Large intestine (tissue), 3 donors: Measurements from ENCODE around the gene TRMT61B. TPM values are rescaled to one million over a fixed set of nuclear protein-coding genes. Genes with fewer than 3 reads are reported as not detected.

Experiments used
- DNase-seq, 2 donors: peaks; one replicate each; pipeline versions ENCODE4 v3.0.0 to v3.0.0-alpha.2; 2013
- H3K27ac ChIP-seq: one replicate; pipeline ENCODE4 v1.5.1; 2013; ENCODE audit warnings: low read length
- H3K27me3 ChIP-seq: 2 replicates; pipeline ENCODE4 v1.6.1; 2013; ENCODE audit warnings: low read length; ENCODE audit not compliant: control insufficient read depth, insufficient read depth
- H3K36me3 ChIP-seq: 2 replicates; pipeline ENCODE4 v1.6.1; 2013; ENCODE audit warnings: low read length; ENCODE audit not compliant: control insufficient read depth, insufficient read depth
- H3K4me1 ChIP-seq: one replicate; pipeline ENCODE4 v1.6.1; 2013; ENCODE audit warnings: low read length; ENCODE audit not compliant: control insufficient read depth, insufficient read depth
- H3K4me3 ChIP-seq: one replicate; pipeline ENCODE4 v1.5.1; 2013; ENCODE audit warnings: low read length
- H3K9me3 ChIP-seq: one replicate; pipeline ENCODE4 v1.6.1; 2013; ENCODE audit warnings: mild to moderate bottlenecking, low read depth, low read length, moderate library complexity; ENCODE audit not compliant: control insufficient read depth
- WGBS: methylation state at CpG from one replicate; pipeline ENCODE4 v1.1.5; 2013; ENCODE audit warnings: low lambda C conversion rate; ENCODE audit not compliant: insufficient coverage; 5-methylcytosine and 5-hydroxymethylcytosine counted together
- polyA plus RNA-seq: library from polyadenylated mRNA; unstranded; fragments of 120-200 nt; gene quantifications from one replicate; pipeline ENCODE4 v1.2.1, GENCODE V29; 2013

TRMT61B gene
- polyA plus RNA-seq, 1 donor = 15.8 TPM

DNA sequence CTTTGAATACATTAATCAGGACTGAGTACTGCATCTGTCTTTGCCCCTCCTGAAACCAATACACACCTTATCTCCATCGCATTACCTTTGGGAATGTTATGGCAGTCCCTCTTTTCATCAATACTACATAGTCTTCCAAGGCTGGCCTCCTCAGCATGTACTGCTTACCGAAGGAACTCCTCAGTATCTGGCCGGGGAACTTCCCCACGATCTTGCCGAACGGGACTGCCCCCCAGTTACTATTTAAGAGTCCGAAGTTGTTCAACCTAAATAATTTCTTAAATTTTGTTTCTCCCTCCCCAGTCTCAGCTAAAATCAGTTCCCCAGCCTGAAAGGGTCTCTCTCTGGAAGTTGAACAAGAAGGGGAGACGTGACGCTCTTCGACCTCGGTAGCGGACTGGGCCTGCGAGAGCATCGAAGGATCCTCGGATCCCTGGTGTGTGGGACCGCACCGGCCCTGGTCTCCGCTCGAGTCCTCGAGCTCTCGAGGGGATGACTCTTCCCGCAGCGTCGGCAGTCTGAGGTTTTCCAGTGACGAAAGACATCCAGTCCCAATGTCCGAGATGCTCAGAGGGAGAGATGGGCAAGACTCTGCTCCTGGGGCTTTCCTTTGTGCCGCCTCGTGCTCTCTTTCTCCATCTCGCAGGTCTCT, 489 bp downstream of the TRMT61B start:
- WGBS = 0% methylated on average over 1 of the region's 29 CpGs
- no peaks in the 10 kb centered on the region for H3K9me3 ChIP-seq
- H3K27me3 ChIP-seq = no peaks in the 10 kb centered on the region
- no peak for DNase-seq
- peak overlapping the region; percentile 51 for H3K27ac ChIP-seq
- no peaks in the 10 kb centered on the region for H3K36me3 ChIP-seq
- H3K4me1 ChIP-seq = peaks cover 7% of the 10 kb centered on the region
- H3K4me3 ChIP-seq = peak overlapping the region; percentile 80

DNA sequence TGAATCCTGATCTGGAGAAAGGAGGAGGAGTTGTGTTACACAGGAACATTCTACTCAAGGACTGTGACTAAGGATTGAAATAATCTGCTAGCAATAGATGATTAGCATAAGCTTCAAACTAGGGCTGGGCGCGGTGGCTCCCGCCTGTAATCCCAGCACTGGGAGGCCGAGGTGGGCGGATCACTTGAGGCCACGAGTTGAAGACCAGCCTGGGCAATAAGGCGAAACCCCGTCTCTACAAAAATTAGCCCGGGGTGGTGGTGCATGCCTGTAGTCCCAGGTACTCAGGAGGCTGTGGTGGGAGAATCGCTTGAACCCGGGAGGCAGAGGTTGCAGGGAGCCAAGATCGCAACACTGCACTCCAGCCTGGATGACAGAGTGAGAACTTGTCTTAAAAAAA, 1.5 kb downstream of the TRMT61B start:
- H3K4me3 ChIP-seq = peak overlapping the region; percentile 80
- 80% methylated on average over 1 of the region's 12 CpGs for WGBS
- DNase-seq = no peak
- H3K4me1 ChIP-seq = peaks cover 7% of the 10 kb centered on the region
- H3K27ac ChIP-seq = no peak overlapping the region
- H3K36me3 ChIP-seq = no peaks in the 10 kb centered on the region
- no peaks in the 10 kb centered on the region for H3K27me3 ChIP-seq
- H3K9me3 ChIP-seq = no peaks in the 10 kb centered on the region

GRCh38 chr2:28855977-28856376, 14.1 kb downstream of the TRMT61B start:
- H3K36me3 ChIP-seq = peaks cover 11% of the 10 kb centered on the region
- DNase-seq = no peak

DNA sequence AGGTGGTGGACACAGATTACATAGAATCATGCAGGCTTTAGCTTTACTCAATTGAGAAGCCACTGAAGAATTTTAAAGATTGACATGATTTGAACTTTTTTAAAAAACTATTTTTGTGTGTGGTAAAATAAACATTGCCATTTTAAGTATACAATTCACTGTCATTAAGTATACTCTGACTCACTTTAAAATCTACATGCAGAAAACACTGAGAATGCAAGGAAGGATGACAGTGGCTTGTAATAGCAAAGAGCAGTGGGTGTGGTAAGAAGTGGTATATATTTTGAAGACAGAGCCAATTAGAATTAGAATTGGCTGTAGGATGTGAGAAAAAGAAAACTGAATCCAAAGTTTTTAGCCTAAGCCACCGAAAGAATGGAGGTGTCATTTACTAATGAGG, 14.9 kb downstream of the TRMT61B start:
- H3K27ac ChIP-seq = no peak overlapping the region
- H3K9me3 ChIP-seq = no peaks in the 10 kb centered on the region
- WGBS = 100% methylated on average over 1 of the region's 1 CpG
- DNase-seq = no peak
- H3K4me1 ChIP-seq = no peaks in the 10 kb centered on the region
- H3K36me3 ChIP-seq = peaks cover 5% of the 10 kb centered on the region
- H3K27me3 ChIP-seq = no peaks in the 10 kb centered on the region
- H3K4me3 ChIP-seq = no peak overlapping the region

More at GRCh38 chr2:28855977-28856376, 14.1 kb downstream of the TRMT61B start:
- Histone ChIP-seq H3K27ac (no peak overlapping the region), H3K4me3 (no peak overlapping the region), H3K4me1 (no peaks in the 10 kb centered on the region), H3K9me3 (no peaks in the 10 kb centered on the region), H3K27me3 (no peaks in the 10 kb centered on the region)

DNA sequence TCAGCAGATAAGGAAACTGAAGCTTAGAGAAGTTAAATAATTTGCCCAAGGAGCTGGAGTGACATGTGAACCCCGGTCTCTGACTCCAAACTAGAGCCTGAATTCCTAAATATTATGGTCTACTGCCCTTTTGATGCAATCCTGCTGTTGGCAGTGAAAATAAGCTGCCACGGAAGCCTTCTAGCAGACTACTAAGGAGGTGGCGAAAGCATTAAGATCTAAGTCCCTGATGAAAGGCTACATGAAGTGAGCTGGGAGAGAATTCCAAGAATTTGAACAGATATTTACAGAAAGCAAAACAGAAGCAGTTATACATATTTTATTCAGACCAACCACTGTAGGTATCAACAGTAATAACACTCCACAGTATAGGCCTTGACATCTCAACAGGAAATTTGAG, 28.1 kb downstream of the TRMT61B start:
- Histone ChIP-seq H3K4me3 (no peak overlapping the region), H3K36me3 (no peaks in the 10 kb centered on the region), H3K4me1 (no peaks in the 10 kb centered on the region), H3K27me3 (no peaks in the 10 kb centered on the region), H3K9me3 (no peaks in the 10 kb centered on the region), H3K27ac (no peak overlapping the region)
- no peak for DNase-seq
- WGBS = no CpG with 5 or more reads among the region's 3 CpGs

GRCh38 chr2:28838971-28839370, 31.1 kb downstream of the TRMT61B start:
- H3K27ac ChIP-seq = no peak overlapping the region
- H3K4me3 ChIP-seq = no peak overlapping the region
- H3K36me3 ChIP-seq = no peaks in the 10 kb centered on the region
- DNase-seq = no peak
- no peaks in the 10 kb centered on the region for H3K27me3 ChIP-seq
- no peaks in the 10 kb centered on the region for H3K9me3 ChIP-seq
- no peaks in the 10 kb centered on the region for H3K4me1 ChIP-seq
- no CpG with 5 or more reads among the region's 2 CpGs for WGBS

- no peaks in the 10 kb centered on the region for H3K4me1 ChIP-seq
- no peaks in the 10 kb centered on the region for H3K9me3 ChIP-seq
- H3K4me3 ChIP-seq = no peak overlapping the region
- H3K27ac ChIP-seq = no peak overlapping the region
- H3K27me3 ChIP-seq = no peaks in the 10 kb centered on the region
- H3K36me3 ChIP-seq = no peaks in the 10 kb centered on the region
- 100% methylated on average over 1 of the region's 2 CpGs for WGBS
- no peak for DNase-seq
Observed at GRCh38 chr2:28835781-28836180, 34.3 kb downstream of the TRMT61B start.

DNA sequence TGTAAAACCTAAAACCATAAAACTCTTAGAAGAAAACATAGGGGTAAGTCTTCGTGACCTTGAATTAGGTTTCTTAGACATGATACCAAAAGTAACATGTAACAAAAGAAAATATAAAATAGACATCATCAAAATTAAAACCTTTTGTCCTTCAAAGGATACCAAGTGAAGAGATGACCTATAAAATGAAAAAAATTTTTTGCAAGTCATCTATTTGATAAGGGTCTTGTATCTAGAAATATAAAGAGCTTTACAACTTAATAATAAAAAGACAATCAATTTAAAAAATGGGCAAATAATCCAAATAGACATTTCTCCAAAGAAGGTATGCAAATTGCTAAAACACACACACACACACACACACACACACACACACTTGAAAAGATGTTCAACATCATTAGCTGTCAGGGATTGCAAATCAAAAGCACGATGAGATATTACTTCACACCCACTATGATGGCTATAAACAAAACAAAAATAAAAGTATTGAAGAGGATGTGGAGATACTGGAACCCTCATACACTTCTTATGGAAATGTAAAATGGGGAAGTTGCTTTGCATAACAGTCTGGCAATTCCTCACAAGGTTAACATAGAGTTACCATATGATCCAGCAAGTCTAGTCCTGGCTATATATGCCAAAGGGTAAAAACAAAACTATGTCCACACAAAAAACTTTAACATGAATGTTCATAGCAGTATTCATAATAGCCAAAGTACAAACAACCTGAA, 36.2 kb downstream of the TRMT61B start:
- no peak overlapping the region for H3K4me3 ChIP-seq
- 88% methylated on average over 2 of the region's 2 CpGs for WGBS
- no peaks in the 10 kb centered on the region for H3K36me3 ChIP-seq
- H3K27ac ChIP-seq = no peak overlapping the region
- DNase-seq = no peak
- no peaks in the 10 kb centered on the region for H3K9me3 ChIP-seq
- H3K4me1 ChIP-seq = no peaks in the 10 kb centered on the region
- no peaks in the 10 kb centered on the region for H3K27me3 ChIP-seq

- H3K4me3 ChIP-seq = no peak overlapping the region
- no peak for DNase-seq
- H3K27me3 ChIP-seq = no peaks in the 10 kb centered on the region
- no peaks in the 10 kb centered on the region for H3K9me3 ChIP-seq
- H3K4me1 ChIP-seq = no peaks in the 10 kb centered on the region
- no peak overlapping the region for H3K27ac ChIP-seq
- no peaks in the 10 kb centered on the region for H3K36me3 ChIP-seq
- WGBS = no CpG with 5 or more reads among the region's 2 CpGs
Observed at GRCh38 chr2:28828382-28828781, 41.7 kb downstream of the TRMT61B start.

DNA sequence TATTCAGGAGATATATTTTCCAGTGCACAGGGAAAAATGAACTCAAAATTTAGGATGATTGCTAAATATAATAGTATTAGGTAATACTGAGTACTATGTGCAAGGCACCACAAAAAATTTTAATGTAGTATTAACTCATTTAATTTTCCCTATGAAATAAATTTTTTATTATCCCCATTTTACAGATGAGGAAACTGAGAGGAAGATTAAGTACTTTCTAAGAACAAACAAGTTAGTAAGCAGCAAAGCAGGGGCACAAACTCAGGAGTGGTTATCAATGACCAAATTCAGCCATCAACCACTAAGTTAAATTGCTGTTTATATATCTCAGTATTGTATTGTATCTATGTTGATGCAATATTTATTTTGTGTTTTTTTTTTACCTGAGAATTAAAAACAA, 45.2 kb downstream of the TRMT61B start:
- no peak overlapping the region for H3K4me3 ChIP-seq
- no peak for DNase-seq
- no peaks in the 10 kb centered on the region for H3K27me3 ChIP-seq
- H3K4me1 ChIP-seq = no peaks in the 10 kb centered on the region
- no peaks in the 10 kb centered on the region for H3K36me3 ChIP-seq
- H3K27ac ChIP-seq = no peak overlapping the region
- no peaks in the 10 kb centered on the region for H3K9me3 ChIP-seq

DNA sequence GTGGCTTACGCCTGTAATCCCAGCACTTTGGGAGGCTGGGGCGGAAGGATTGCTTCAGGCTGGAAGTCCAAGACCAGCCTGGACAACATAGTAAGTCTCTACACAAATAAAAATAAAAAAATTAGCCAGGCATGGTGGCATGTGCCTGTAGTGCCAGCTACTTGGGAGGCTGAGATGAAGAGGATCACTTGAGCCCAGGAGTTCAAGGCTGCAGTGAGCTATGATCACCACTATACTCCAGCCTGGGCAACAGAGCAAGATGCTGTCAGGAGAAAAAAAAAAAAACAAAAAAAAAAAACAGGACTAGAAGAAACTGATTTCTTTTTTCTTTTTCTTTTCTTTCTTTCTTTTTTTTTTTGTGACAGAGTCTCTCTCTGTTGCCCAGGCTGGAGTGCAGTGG, 45.9 kb downstream of the TRMT61B start:
- DNase-seq = no peak
- Histone ChIP-seq H3K4me3 (no peak overlapping the region), H3K27me3 (no peaks in the 10 kb centered on the region), H3K27ac (no peak overlapping the region), H3K36me3 (no peaks in the 10 kb centered on the region), H3K9me3 (no peaks in the 10 kb centered on the region), H3K4me1 (no peaks in the 10 kb centered on the region)
- no CpG with 5 or more reads among the region's 2 CpGs for WGBS
